Prostate gland (tissue), 2 donors: Measurements from ENCODE around the gene UQCRC2.

Source experiments
- CTCF ChIP-seq, 4 experiments: fragments of 200-600 bp in 2 of 4; fragments of 450-650 bp in 2 of 4; sonication (generic) in 2 of 4; IDR thresholded peaks; 1 replicate in 3 of 4; 2 replicates in 1 of 4; pipeline ENCODE4 v1.5.1; 2016 to 2019; ENCODE audit warnings: antibody characterized with exemption in 4 of 4, mild to moderate bottlenecking in 2 of 4, moderate library complexity in 2 of 4
- POLR2A ChIP-seq: fragments of 450-650 bp; IDR thresholded peaks from one replicate; pipeline ENCODE4 v1.6.1; 2016; ENCODE audit warnings: antibody characterized with exemption, mild to moderate bottlenecking
- POLR2AphosphoS5 ChIP-seq: sonication (generic); formaldehyde crosslinking; IDR thresholded peaks from one replicate; pipeline ENCODE4 v1.6.1; 2017; ENCODE audit warnings: antibody characterized with exemption

DNA sequence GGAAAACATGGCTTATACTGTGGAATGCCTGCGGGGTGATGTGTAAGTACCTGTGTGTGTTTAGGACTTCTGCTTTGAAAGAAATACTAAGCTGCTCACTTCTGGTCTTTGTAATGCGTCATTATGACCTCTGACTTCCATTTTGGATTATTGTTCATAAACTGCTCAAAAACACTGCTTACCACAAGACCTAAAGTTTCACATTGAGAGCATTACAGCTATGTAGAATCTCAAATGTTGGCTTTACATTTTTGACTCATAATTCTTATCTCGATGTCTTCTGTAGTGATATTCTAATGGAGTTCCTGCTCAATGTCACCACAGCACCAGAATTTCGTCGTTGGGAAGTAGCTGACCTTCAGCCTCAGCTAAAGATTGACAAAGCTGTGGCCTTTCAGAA is 9.3 kb downstream of the UQCRC2 start:
- no peak for TF ChIP-seq POLR2A
- TF ChIP-seq CTCF (IDR thresholded peaks at IDR 0.05), result no peak
- TF ChIP-seq POLR2AphosphoS5, result no peak
